ENCODE data around the gene TOR1AIP1. TPM values are rescaled to one million over a fixed set of nuclear protein-coding genes. Genes with fewer than 3 reads are reported as not detected.

The TOR1AIP1 gene
- total RNA-seq (2022; extraction: Qiagen RNA extraction): 25.4 to 36.4 TPM (median 29.3 TPM) in 5 replicates

GRCh38 chr1:179882253-179883039 lies at the start of gene TOR1AIP1:
Gene TOR1AIP1 (plus strand): TSS chr1:179882285. CDS start chr1:179882503, 218 bp downstream.

GRCh38 chr1:179877586-179878265 lies 4.4 kb upstream of the TOR1AIP1 start, which contains the start of gene TOR1AIP2:
Gene TOR1AIP2 (minus strand): TSS chr1:179877803. CDS start chr1:179852665, 25,138 bp downstream.

GRCh38 chr1:179954493-179955286 lies 72.6 kb downstream of the TOR1AIP1 start, which contains the start of gene CEP350:
Gene CEP350 (plus strand): TSS chr1:179954810. CDS start chr1:179986182, 31,372 bp downstream.

Other genes starting within 250 kb of the TOR1AIP1 start
- gene FAM163A, start 139.0 kb upstream of the TOR1AIP1 start, total RNA-seq (2022; extraction: Qiagen RNA extraction): not detected in 5 replicates
- 15.5 to 23.9 TPM (median 17.5 TPM) in 5 replicates for gene TOR1AIP2, start 4.5 kb upstream of the TOR1AIP1 start, total RNA-seq (2022; extraction: Qiagen RNA extraction)
- 8.7 to 17.0 TPM (median 10.9 TPM) in 5 replicates for gene CEP350, start 72.5 kb downstream of the TOR1AIP1 start, total RNA-seq (2022; extraction: Qiagen RNA extraction)

All from A549 treated with Hydrocortisone at 1 μM for 4 hours (cell line).